ENCODE data around the gene HAUS7.

The HAUS7 gene

DNA sequence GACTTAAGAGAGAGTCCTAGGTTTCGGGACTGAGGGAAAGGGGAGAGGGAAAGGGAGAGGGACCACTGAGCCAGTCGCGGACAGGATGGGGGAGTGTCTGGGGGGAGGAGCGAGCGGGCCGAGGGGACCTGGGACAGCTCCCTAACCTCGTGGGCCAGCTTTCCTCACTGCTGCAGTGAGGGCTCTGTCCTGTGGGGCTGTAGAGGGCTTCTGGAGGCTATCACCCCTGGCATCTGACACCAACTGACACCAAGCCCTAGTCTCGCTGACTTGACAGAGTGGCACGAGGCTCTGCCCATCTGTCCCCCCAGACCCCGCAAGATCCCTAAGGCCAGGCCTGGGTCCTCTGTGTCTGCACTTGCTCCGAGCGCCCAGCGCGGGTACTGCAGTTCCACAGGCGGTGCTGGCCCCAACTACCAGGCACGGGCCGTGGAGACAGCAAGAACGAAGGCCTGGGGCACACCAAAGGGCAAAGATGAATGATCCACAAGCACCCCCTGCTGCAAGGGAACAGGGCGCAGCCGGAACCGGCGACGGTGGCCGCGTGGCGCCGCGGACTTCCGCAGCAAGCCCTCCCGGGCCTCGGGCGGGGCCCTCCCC is 465 bp downstream of the HAUS7 start:
- peak overlapping the region; percentile 52 to 60 for H3K9ac ChIP-seq (ENCODE audit: low read depth in 1 of 2, low read length in 2 of 2)
- no peaks in the 10 kb centered on the region for H3K36me3 ChIP-seq (ENCODE audit: control insufficient read depth in 2 of 2, insufficient read depth in 2 of 2, low read length in 2 of 2)
- peaks cover 5 to 9% of the 10 kb centered on the region in 2 donors for H3K4me1 ChIP-seq (ENCODE audit: control insufficient read depth in 2 of 2, insufficient read depth in 2 of 2, low read length in 2 of 2)
- peak overlapping the region in 1 of 2 donors; percentile 23 for H3K27ac ChIP-seq (ENCODE audit: low read depth in 2 of 2, low read length in 2 of 2)
- H3K4me3 ChIP-seq (ENCODE audit: low read length in 2 of 2), result peak overlapping the region; percentile 77 to 80
- H3K9me3 ChIP-seq (ENCODE audit: control insufficient read depth in 2 of 2, low read length in 2 of 2), result no peaks in the 10 kb centered on the region
- H3K27me3 ChIP-seq (ENCODE audit: control insufficient read depth in 2 of 2, insufficient read depth in 2 of 2, low read length in 2 of 2), result no peaks in the 10 kb centered on the region

DNA sequence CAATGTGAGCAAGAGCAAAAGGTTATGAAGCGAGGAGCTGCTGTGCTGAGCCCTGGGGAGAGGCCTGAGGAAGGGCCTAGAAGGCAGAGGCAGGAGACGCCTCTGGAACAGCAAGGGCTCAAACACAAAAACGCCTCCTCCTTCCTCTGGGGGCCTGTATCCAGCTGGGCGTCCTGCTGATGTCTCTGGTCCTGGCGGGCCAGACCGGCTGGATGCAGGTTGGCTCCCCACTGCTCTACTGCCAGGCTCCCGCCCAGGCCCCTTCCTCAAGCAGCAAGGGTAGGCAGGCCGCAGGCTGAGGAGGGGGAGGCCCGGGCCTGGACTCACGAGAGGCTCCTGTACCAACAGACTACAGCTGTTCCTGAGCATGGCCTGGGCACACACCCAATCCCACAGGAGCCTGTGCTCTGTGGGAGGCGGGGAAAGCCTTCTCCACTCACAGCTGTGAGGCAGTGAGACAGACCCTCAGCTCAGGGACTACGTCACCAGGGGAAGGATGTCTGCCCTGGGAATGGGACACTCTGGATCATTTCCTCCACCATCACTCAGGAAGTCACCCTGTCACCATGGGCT is 2.3 kb downstream of the HAUS7 start:
- no peaks in the 10 kb centered on the region for H3K36me3 ChIP-seq (ENCODE audit: control insufficient read depth in 2 of 2, insufficient read depth in 2 of 2, low read length in 2 of 2)
- H3K9me3 ChIP-seq (ENCODE audit: control insufficient read depth in 2 of 2, low read length in 2 of 2), result no peaks in the 10 kb centered on the region
- H3K4me1 ChIP-seq (ENCODE audit: control insufficient read depth in 2 of 2, insufficient read depth in 2 of 2, low read length in 2 of 2), result peaks cover 5 to 9% of the 10 kb centered on the region in 2 donors
- H3K27me3 ChIP-seq (ENCODE audit: control insufficient read depth in 2 of 2, insufficient read depth in 2 of 2, low read length in 2 of 2), result no peaks in the 10 kb centered on the region
- H3K9ac ChIP-seq (ENCODE audit: low read depth in 1 of 2, low read length in 2 of 2), result peak overlapping the region in 1 of 2 donors; percentile 24
- H3K27ac ChIP-seq (ENCODE audit: low read depth in 2 of 2, low read length in 2 of 2), result no peak overlapping the region
- H3K4me3 ChIP-seq (ENCODE audit: low read length in 2 of 2), result no peak overlapping the region

DNA sequence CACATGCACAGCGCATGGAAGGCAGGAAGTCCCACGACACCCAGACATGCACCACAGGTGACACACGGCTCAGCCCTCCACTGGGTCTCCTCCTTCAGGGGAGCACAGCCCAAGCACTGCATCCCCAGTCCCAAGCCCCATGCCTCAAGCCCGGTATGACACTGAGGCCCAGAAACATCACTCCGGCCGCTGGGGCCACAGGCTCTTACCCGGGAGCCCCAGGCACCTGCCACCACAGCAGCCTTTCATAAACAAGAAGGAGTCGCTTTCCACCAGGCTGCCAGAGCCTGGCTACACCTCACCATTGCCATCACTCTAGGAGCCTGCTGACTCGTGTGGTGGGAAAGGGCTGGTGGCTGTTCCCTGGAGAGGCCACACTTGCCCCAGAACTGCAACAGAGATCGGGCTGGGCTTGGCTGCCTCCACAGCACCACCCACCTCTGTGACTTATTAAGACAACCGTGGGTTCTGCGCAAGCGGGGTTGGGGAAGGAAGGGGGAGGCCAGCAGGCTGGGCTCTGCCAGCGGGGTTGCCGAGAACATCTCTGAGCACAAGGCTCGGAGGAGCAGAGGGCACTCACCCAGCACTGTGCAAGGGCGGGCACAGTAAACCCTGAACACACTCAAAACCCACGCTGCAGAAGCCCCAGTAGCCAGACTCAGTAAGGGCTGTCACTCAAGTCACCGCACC is 4.5 kb downstream of the HAUS7 start:
- peaks cover 5 to 9% of the 10 kb centered on the region in 2 donors for H3K4me1 ChIP-seq (ENCODE audit: control insufficient read depth in 2 of 2, insufficient read depth in 2 of 2, low read length in 2 of 2)
- no peaks in the 10 kb centered on the region for H3K9me3 ChIP-seq (ENCODE audit: control insufficient read depth in 2 of 2, low read length in 2 of 2)
- H3K27me3 ChIP-seq (ENCODE audit: control insufficient read depth in 2 of 2, insufficient read depth in 2 of 2, low read length in 2 of 2), result no peaks in the 10 kb centered on the region
- H3K36me3 ChIP-seq (ENCODE audit: control insufficient read depth in 2 of 2, insufficient read depth in 2 of 2, low read length in 2 of 2), result no peaks in the 10 kb centered on the region
- no peak overlapping the region for H3K4me3 ChIP-seq (ENCODE audit: low read length in 2 of 2)
- no peak overlapping the region for H3K27ac ChIP-seq (ENCODE audit: low read depth in 2 of 2, low read length in 2 of 2)
- H3K9ac ChIP-seq (ENCODE audit: low read depth in 1 of 2, low read length in 2 of 2), result no peak overlapping the region

DNA sequence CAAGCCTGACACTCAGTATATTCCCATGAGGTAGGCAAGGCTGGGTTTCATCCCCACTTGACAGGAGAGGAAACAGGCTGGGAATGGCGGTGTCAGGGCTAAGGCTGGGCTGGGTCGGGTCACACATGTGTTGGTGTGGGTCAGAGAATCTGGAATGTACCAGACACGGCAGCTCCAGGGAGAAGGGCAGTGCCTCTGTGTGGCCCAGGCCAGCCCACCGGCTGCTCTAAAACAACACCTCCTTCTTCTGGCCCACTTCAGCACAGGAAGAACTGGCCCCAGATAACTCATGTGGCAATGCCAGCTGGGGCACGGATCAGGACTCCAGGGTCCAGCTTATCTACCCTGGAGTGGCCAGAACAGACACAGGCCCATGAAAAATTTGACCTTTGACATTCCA is 6.3 kb downstream of the HAUS7 start:
- H3K36me3 ChIP-seq (ENCODE audit: control insufficient read depth in 2 of 2, insufficient read depth in 2 of 2, low read length in 2 of 2), result no peaks in the 10 kb centered on the region
- H3K4me3 ChIP-seq (ENCODE audit: low read length in 2 of 2), result no peak overlapping the region
- no peak overlapping the region for H3K27ac ChIP-seq (ENCODE audit: low read depth in 2 of 2, low read length in 2 of 2)
- H3K9ac ChIP-seq (ENCODE audit: low read depth in 1 of 2, low read length in 2 of 2), result no peak overlapping the region
- peaks cover 0 to 2% of the 10 kb centered on the region in 2 donors for H3K4me1 ChIP-seq (ENCODE audit: control insufficient read depth in 2 of 2, insufficient read depth in 2 of 2, low read length in 2 of 2)
- H3K9me3 ChIP-seq (ENCODE audit: control insufficient read depth in 2 of 2, low read length in 2 of 2), result no peaks in the 10 kb centered on the region
- H3K27me3 ChIP-seq (ENCODE audit: control insufficient read depth in 2 of 2, insufficient read depth in 2 of 2, low read length in 2 of 2), result no peaks in the 10 kb centered on the region

DNA sequence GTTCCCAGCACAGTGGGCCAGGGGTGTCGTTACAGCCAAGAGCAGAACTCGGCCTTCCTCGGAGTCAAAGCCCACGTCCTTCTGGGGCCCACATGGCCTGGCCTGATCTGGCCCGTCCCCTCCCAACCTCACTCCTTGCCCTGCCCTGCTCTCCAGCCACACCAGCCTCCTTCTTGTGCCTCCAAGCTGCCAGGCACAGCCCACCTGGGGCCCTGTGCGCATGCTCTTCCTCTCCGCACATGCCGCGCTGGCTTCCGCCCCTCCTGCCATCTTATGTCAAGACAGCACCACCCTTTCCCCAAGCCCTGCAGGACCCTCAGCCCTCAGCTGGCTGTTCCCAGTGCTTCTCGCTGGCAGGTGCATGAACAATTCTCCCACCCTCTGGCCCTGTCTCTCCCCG is 6.8 kb downstream of the HAUS7 start:
- Histone ChIP-seq H3K4me1 (ENCODE audit: control insufficient read depth in 2 of 2, insufficient read depth in 2 of 2, low read length in 2 of 2) (no peaks in the 10 kb centered on the region), H3K4me3 (ENCODE audit: low read length in 2 of 2) (no peak overlapping the region), H3K9me3 (ENCODE audit: control insufficient read depth in 2 of 2, low read length in 2 of 2) (no peaks in the 10 kb centered on the region), H3K36me3 (ENCODE audit: control insufficient read depth in 2 of 2, insufficient read depth in 2 of 2, low read length in 2 of 2) (no peaks in the 10 kb centered on the region), H3K9ac (ENCODE audit: low read depth in 1 of 2, low read length in 2 of 2) (no peak overlapping the region), H3K27me3 (ENCODE audit: control insufficient read depth in 2 of 2, insufficient read depth in 2 of 2, low read length in 2 of 2) (no peaks in the 10 kb centered on the region), H3K27ac (ENCODE audit: low read depth in 2 of 2, low read length in 2 of 2) (no peak overlapping the region)

DNA sequence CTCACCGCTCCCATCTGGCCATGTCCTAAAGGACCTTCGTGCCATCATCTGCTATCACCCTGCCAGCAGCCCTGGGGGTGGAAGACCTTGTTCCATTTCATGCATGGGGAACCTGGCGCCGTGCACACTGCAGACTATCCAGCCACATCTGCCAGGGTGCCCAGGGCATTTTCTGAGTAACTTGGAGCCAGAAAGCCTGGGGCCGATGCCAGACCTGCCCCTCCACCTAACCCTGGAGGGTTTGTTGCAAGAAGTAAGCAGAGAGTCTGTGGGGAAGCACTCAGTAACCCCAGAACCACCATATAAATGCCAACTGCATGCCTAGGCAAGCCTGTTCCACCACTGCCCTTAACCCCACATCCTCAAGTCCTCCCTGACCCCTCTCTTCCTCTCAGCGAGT is 7.3 kb downstream of the HAUS7 start:
- Histone ChIP-seq H3K4me1 (ENCODE audit: control insufficient read depth in 2 of 2, insufficient read depth in 2 of 2, low read length in 2 of 2) (no peaks in the 10 kb centered on the region), H3K27ac (ENCODE audit: low read depth in 2 of 2, low read length in 2 of 2) (no peak overlapping the region), H3K4me3 (ENCODE audit: low read length in 2 of 2) (no peak overlapping the region), H3K9me3 (ENCODE audit: control insufficient read depth in 2 of 2, low read length in 2 of 2) (no peaks in the 10 kb centered on the region), H3K36me3 (ENCODE audit: control insufficient read depth in 2 of 2, insufficient read depth in 2 of 2, low read length in 2 of 2) (peaks cover 0 to under 1% of the 10 kb centered on the region in 2 donors), H3K27me3 (ENCODE audit: control insufficient read depth in 2 of 2, insufficient read depth in 2 of 2, low read length in 2 of 2) (no peaks in the 10 kb centered on the region), H3K9ac (ENCODE audit: low read depth in 1 of 2, low read length in 2 of 2) (no peak overlapping the region)

DNA sequence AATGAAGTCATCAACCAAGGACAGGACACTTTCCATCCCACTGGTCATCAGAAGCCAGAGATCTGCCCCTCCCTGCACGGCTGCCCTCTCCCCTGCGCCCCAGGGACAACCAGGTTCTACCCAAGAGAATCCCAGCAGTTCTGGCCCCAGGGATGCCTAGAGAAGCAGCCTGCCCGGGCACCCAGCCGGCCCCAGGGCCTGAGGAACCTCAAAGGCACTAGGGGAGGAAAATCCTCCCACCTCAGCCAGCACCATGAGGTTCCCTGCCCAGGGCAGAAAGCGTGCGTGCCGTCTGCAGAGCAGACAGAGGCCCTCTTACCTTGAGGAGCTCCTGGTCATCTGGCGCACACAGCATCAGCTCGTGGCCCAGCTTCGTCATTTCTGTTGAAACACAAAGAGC is 8.1 kb downstream of the HAUS7 start:
- Histone ChIP-seq H3K9ac (ENCODE audit: low read depth in 1 of 2, low read length in 2 of 2) (no peak overlapping the region), H3K36me3 (ENCODE audit: control insufficient read depth in 2 of 2, insufficient read depth in 2 of 2, low read length in 2 of 2) (peaks cover 0 to 2% of the 10 kb centered on the region in 2 donors), H3K9me3 (ENCODE audit: control insufficient read depth in 2 of 2, low read length in 2 of 2) (no peaks in the 10 kb centered on the region), H3K4me3 (ENCODE audit: low read length in 2 of 2) (no peak overlapping the region), H3K27ac (ENCODE audit: low read depth in 2 of 2, low read length in 2 of 2) (no peak overlapping the region), H3K4me1 (ENCODE audit: control insufficient read depth in 2 of 2, insufficient read depth in 2 of 2, low read length in 2 of 2) (no peaks in the 10 kb centered on the region), H3K27me3 (ENCODE audit: control insufficient read depth in 2 of 2, insufficient read depth in 2 of 2, low read length in 2 of 2) (no peaks in the 10 kb centered on the region)

DNA sequence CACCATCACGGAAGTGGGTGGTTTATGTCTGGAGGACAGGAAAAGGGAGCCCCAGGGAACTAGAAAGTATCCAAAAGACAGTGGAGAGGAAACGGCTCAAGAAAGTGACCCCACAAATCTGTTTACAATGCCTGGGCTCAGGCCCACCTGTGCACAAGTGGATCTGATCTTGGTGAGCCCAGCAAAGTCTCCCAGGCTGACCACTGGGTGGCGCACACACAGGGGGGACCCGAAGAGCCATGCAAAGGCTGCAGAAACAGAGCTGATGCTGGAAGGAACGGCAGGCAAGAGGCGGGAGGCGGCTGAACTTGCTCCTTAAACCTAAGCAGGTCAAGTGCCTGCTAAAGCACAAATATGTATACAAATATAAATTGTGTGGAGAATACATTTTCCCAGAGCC is 9.6 kb downstream of the HAUS7 start:
- Histone ChIP-seq H3K4me3 (ENCODE audit: low read length in 2 of 2) (no peak overlapping the region), H3K27ac (ENCODE audit: low read depth in 2 of 2, low read length in 2 of 2) (no peak overlapping the region), H3K36me3 (ENCODE audit: control insufficient read depth in 2 of 2, insufficient read depth in 2 of 2, low read length in 2 of 2) (peaks cover 0 to 2% of the 10 kb centered on the region in 2 donors), H3K9me3 (ENCODE audit: control insufficient read depth in 2 of 2, low read length in 2 of 2) (no peaks in the 10 kb centered on the region), H3K9ac (ENCODE audit: low read depth in 1 of 2, low read length in 2 of 2) (no peak overlapping the region), H3K4me1 (ENCODE audit: control insufficient read depth in 2 of 2, insufficient read depth in 2 of 2, low read length in 2 of 2) (no peaks in the 10 kb centered on the region), H3K27me3 (ENCODE audit: control insufficient read depth in 2 of 2, insufficient read depth in 2 of 2, low read length in 2 of 2) (no peaks in the 10 kb centered on the region)

DNA sequence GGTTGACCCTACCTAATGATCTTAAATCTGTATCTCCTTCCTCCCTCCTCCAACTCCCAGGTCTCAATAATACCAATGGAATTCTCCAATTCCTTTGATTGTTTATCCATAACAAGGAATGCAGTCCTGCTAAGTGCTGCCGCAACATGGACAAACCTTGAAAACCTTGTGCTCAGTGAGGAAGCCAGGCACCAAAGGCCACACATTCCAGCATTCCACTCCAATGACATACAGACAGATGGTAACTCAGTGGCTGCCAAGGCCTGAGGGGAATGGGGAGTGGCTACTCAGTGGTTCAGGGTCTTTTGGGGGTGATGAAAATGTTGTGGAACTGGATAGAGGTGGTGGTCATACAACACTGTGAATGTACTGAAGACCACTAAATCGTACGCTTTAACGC is 10.4 kb downstream of the HAUS7 start:
- H3K9ac ChIP-seq (ENCODE audit: low read depth in 1 of 2, low read length in 2 of 2), result no peak overlapping the region
- no peak overlapping the region for H3K4me3 ChIP-seq (ENCODE audit: low read length in 2 of 2)
- no peaks in the 10 kb centered on the region for H3K4me1 ChIP-seq (ENCODE audit: control insufficient read depth in 2 of 2, insufficient read depth in 2 of 2, low read length in 2 of 2)
- H3K36me3 ChIP-seq (ENCODE audit: control insufficient read depth in 2 of 2, insufficient read depth in 2 of 2, low read length in 2 of 2), result peaks cover 0 to 2% of the 10 kb centered on the region in 2 donors
- H3K27ac ChIP-seq (ENCODE audit: low read depth in 2 of 2, low read length in 2 of 2), result no peak overlapping the region
- peaks cover 0 to under 1% of the 10 kb centered on the region in 2 donors for H3K27me3 ChIP-seq (ENCODE audit: control insufficient read depth in 2 of 2, insufficient read depth in 2 of 2, low read length in 2 of 2)
- H3K9me3 ChIP-seq (ENCODE audit: control insufficient read depth in 2 of 2, low read length in 2 of 2), result no peaks in the 10 kb centered on the region

DNA sequence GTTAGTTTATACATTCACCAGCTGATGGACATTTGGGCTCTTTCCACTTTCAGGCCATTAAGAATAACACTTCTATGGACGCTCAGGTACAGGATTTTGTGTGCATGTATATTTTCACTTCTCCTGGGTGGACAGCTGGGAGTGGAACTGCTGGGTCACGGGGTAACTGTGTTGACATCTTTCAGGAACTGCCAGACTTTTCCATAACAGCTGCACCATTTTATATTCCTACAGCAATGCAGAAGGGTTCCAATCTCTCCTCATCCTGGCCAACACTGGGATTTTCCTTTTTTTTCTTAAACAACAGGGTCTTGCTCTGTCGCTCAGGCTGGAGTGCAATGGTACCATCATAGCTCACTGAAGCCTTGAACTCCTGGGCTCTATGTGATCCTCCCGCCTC is 11.9 kb downstream of the HAUS7 start:
- H3K27ac ChIP-seq (ENCODE audit: low read depth in 2 of 2, low read length in 2 of 2), result no peak overlapping the region
- H3K27me3 ChIP-seq (ENCODE audit: control insufficient read depth in 2 of 2, insufficient read depth in 2 of 2, low read length in 2 of 2), result peaks cover 0 to 2% of the 10 kb centered on the region in 2 donors
- H3K9me3 ChIP-seq (ENCODE audit: control insufficient read depth in 2 of 2, low read length in 2 of 2), result no peaks in the 10 kb centered on the region

More for the DNA sequence above, 11.9 kb downstream of the HAUS7 start:
- H3K36me3 ChIP-seq (ENCODE audit: control insufficient read depth in 2 of 2, insufficient read depth in 2 of 2, low read length in 2 of 2), result peaks cover 0 to 2% of the 10 kb centered on the region in 2 donors
- H3K9ac ChIP-seq (ENCODE audit: low read depth in 1 of 2, low read length in 2 of 2), result no peak overlapping the region
- no peak overlapping the region for H3K4me3 ChIP-seq (ENCODE audit: low read length in 2 of 2)
- H3K4me1 ChIP-seq (ENCODE audit: control insufficient read depth in 2 of 2, insufficient read depth in 2 of 2, low read length in 2 of 2), result no peaks in the 10 kb centered on the region

All from mucosa of rectum (tissue), 2 donors.